HG03442 (cell line): Measurements from ENCODE around the gene MACROD2.
"Not testable (repeated sequence)": the region's sequence is repeated elsewhere in the genome, so short reads cannot be mapped to it uniquely, and the experiment has no call there.

ENCODE experiments used
- ATAC-seq: cut with Tn5 transposase; IDR thresholded peaks from one replicate; pipeline ENCODE4 v1.9.1; 2021; ENCODE audit warnings: mild to moderate bottlenecking, moderate library complexity; ENCODE audit not compliant: unreplicated experiment

Gene MACROD2

DNA sequence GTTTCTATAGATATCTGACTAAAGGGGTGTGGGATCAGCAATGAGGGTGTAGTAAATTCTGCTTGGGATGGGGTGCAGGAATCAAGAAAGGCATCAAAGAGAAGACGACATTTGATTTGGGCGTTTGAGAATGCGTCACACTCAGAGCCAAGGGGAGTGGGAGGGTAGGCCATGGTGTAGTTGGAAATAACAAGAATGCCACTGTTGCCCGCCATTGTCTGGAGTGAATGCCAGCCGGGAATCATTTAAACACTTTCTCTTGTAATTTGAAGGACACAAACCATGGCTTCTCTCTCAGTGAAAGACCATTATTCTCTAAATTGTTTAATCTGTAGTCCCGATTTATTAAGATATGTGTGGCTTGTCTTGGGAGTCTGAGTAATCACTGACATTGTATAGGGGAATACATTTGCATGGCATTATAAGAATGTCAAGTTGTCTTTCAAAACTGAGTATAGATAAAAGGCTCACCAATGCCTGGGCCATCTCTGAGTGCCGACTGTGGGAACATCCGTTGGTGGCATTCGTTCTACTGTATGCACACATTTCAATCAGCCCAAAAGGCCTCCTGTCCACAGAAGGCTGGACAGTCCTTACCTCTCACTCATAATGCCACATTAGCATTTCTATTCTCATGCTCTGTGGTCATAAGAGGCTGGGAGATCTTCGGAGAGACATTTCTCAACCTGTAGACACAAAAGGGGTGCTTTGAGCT is 1800.1 kb downstream of the MACROD2 start:
- ATAC-seq = no peak

DNA sequence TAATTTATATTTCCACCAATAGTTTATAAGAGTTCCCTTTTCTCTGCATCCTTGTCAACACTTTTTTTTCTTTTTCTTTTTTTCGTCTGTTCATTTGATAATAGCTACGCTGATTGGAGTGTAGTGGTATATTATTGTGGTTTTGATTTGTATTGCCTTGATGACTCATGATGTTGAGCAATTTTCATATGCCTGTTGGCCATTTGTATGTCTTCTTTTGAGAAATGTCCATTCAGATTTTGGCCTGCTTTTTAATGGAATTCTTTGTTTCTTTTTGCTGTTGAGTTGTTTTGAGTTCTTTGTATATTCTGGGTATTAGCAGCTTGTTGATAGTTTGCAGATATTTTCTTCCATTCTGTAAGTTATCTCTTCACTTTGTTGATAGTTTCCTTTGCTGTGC is 1804.6 kb downstream of the MACROD2 start:
- no peak for ATAC-seq

- no peak for ATAC-seq
Observed at GRCh38 chr20:15802020-15802419, 1806.7 kb downstream of the MACROD2 start.

GRCh38 chr20:15805154-15805553 is 1809.8 kb downstream of the MACROD2 start:
- no peak for ATAC-seq

GRCh38 chr20:15806105-15806504 is 1810.8 kb downstream of the MACROD2 start:
- ATAC-seq = no peak

DNA sequence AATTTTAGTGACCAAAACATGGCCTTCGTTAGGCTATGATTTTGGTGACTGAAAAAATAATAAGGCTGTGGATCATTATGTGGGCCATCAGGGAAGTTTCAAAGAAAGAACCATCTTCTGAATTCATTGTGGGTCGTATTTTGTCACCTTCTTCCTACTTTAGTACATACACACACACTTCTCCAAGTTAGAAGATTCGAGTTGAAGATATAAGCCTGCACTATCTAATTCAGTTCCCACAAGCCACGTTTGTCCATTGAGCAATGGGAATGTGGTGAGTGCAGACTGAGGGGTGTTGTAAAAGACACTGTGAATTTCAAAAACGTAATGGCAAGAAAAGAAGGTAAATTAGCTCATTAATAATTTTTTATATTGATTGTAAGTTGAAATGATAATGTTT is 1812.0 kb downstream of the MACROD2 start:
- no peak for ATAC-seq

DNA sequence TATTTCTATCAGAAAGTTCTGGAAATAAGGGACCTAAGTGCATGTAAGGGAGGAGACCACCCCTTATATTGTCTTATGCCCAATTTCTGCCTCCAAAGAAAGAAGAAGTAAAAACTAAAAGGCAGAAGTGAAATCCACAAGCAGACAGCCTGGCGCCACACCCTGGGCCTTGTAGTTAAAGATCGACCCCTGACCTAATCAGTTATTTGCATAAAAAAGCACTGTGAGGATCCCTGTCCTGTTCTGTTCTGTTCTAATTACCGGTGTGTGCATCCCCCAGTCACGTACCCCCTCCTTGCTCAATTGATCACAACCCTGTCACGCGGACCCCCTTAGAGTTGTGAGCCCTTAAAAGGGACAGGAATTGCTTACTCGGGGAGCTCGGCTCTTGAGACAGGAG is 1812.5 kb downstream of the MACROD2 start:
- not testable (repeated sequence) for ATAC-seq

- no peak for ATAC-seq
Observed at GRCh38 chr20:15811951-15812350, 1816.6 kb downstream of the MACROD2 start.

DNA sequence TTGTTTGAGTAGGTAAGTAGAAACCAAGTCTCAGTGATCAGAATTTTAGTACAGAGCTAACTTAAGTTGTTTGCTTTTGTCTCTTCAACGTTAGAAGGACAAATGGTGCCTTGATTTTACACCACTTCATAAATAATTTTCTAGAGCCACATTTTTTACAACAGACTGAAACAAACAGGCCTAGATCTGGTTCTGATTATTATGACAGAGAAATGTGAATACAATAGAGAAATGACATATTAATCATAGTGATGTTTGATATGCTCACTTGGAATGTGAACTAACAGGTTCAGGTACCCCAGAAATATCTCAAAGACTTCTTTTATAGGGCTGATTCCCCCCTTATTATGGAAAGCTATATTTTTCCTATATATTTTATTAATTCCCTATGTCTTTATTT is 1817.4 kb downstream of the MACROD2 start:
- ATAC-seq = no peak

DNA sequence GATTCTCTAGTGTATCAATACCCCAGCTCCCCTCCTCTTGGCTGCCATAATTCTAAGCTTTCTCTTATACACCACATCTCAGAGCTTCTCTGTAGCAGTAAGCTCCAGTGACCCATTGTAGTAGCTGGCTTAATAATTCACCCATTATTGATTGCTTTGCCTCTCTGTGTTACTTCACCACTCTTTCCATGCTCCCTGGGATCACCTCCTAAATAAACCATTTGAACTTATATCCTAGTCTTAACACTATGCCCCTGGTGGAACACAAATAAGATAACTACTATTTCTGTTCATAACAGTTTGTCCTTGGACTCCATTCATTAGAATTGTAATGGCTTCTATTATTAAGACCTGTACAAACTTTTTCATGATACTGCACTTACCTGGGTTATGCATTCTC is 1819.0 kb downstream of the MACROD2 start:
- no peak for ATAC-seq

DNA sequence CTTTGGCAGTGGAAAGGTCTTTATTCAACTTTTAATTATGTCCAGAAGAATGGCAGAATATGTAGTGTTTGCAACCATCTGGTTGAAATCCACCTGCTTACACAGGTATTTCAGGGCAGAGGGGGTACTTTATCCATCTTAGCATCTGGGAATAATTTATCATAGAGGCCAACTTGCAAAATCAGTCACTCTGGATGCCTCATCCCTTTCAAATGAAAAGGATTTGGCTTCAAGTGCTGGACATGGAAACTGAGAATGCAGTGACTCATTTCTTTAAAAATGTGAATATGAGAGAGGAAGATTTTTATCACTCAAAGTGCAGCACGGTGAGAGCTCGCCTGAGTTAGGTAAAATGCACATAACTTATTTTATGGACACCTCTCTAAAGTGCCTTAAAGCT is 1819.6 kb downstream of the MACROD2 start:
- ATAC-seq = no peak

- no peak for ATAC-seq
Observed at GRCh38 chr20:15817351-15817750, 1822.0 kb downstream of the MACROD2 start.

DNA sequence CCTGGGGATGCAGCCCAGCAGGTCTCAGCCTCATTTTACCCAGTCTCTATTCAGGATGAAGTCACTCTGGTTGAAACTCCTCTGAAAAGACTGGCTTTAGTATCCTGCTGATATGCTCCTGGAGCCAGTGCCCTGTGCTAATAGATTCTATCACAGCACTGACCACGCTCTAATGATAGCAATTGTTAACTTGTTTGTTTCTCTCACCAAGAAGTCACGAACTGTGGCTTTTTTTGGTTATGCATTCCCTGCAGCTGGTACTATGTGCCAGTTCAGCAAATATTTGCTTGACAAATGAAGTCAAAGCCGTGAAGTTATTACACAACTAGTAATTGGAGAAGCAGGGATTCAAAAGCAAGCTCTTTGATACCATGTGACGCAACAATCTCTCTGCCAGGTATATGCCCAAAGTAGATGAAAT is 1823.3 kb downstream of the MACROD2 start:
- no peak for ATAC-seq

- ATAC-seq = no peak
Observed at GRCh38 chr20:15823718-15824117, 1828.4 kb downstream of the MACROD2 start.

DNA sequence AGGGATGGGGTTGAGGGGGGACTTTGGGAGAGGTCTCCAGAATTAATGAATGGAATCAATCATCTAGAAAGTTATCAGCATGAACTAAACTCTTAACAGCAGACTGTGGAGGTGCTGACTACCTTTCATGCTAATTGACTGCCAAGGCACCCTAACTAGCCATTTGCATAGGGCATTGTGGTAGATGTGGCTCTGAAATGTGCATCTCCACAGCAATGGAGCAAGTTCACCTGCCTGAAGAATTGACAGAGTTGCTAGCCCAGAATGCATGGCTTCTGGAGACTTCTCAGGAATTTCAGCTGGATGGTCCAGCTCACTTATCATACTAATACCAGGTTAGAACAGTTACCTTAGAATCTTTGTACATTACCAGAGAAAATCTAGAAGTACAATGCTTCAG is 1832.3 kb downstream of the MACROD2 start:
- no peak for ATAC-seq

- ATAC-seq = no peak
Observed at GRCh38 chr20:15831201-15831600, 1835.9 kb downstream of the MACROD2 start.

GRCh38 chr20:15832512-15832911 is 1837.2 kb downstream of the MACROD2 start:
- ATAC-seq = no peak

GRCh38 chr20:15834857-15835256 is 1839.5 kb downstream of the MACROD2 start:
- no peak for ATAC-seq

DNA sequence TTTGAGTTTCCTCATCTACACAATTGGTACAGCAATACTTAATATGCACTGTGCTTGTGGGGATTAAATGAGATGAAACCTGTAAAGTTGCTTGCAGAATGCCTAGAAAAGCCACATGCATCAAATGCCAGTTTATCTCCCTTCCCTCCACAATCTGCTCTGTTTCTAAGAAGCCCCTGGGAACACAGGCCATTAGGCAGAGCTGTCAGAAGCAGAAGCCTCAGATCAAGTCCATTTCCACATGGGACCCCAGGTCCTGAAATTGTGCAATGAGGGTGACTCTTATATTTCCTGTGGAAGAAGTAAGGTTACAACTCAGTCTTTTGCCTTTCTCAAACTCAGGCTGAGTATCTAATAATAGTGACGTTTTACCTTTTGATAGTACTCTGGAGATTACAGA is 1840.5 kb downstream of the MACROD2 start:
- no peak for ATAC-seq

DNA sequence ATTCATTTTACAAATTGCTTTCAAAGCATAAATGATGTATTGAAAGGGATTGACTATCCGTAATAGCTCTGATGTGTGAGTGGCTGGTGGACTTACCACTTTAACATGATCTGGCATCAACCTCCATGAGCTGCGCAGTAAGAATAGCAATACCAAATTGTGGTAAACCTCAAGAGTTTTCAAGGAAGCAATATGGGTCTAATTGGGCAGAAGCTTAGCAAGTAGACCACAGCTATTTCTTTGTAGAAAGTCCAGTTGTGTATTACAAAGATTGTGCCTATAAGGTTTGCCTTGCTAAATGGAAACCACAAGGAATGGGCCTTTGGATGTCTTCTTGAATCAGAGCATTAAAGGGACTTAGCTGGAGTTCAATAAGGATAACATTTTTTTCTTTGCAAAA is 1841.3 kb downstream of the MACROD2 start:
- no peak for ATAC-seq

- no peak for ATAC-seq
Observed at GRCh38 chr20:15837563-15837962, 1842.2 kb downstream of the MACROD2 start.

DNA sequence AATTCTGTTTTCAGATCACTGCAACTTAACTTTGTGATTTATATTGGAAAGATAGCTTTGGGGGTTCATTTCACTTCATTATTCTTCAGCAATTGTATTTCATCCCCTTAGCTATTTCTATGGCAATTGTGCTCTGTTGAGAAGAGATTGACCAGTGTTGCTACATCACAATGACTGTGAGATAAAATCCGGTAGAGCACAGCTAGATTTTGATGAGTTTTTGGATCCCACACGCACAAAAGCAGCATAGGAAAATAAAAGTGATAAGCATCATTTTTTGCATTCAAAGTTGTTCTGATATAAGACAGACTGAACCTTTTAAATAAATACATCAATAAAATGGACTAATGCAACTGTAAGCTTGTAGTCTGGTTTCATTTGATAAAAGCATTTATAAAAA is 1843.2 kb downstream of the MACROD2 start:
- ATAC-seq = no peak

- no peak for ATAC-seq
Observed at GRCh38 chr20:15840636-15841301, 1845.5 kb downstream of the MACROD2 start.
